ENCODE results near the gene CNKSR2. TPM values are rescaled to one million over a fixed set of nuclear protein-coding genes. Genes with fewer than 3 reads are reported as not detected.

CNKSR2 gene
- total RNA-seq, 1 donor from 2014 or later = 4.6 TPM

- TF ChIP-seq, protein P1, sequence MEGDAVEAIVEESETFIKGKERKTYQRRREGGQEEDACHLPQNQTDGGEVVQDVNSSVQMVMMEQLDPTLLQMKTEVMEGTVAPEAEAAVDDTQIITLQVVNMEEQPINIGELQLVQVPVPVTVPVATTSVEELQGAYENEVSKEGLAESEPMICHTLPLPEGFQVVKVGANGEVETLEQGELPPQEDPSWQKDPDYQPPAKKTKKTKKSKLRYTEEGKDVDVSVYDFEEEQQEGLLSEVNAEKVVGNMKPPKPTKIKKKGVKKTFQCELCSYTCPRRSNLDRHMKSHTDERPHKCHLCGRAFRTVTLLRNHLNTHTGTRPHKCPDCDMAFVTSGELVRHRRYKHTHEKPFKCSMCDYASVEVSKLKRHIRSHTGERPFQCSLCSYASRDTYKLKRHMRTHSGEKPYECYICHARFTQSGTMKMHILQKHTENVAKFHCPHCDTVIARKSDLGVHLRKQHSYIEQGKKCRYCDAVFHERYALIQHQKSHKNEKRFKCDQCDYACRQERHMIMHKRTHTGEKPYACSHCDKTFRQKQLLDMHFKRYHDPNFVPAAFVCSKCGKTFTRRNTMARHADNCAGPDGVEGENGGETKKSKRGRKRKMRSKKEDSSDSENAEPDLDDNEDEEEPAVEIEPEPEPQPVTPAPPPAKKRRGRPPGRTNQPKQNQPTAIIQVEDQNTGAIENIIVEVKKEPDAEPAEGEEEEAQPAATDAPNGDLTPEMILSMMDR (IDR thresholded peaks at IDR 0.05) = no peak
- peaks cover 10% of the 10 kb centered on the region for H3K27me3 ChIP-seq (ENCODE audit: low read depth)
- intact Hi-C loops (cut with DNase I) = no loop called here
- H3K4me3 ChIP-seq = no peak overlapping the region
- H3K4me1 ChIP-seq = no peaks in the 10 kb centered on the region
- H3K36me3 ChIP-seq = no peaks in the 10 kb centered on the region
- H3K27ac ChIP-seq = no peak overlapping the region
- H3K9me3 ChIP-seq = no peaks in the 10 kb centered on the region
- no peak for DNase-seq
- ATAC-seq = no peak
Measured at GRCh38 chrX:21661316-21661715, 287.1 kb downstream of the CNKSR2 start.

- ATAC-seq = no peak
- no peaks in the 10 kb centered on the region for H3K36me3 ChIP-seq
- peaks cover 4% of the 10 kb centered on the region for H3K27me3 ChIP-seq (ENCODE audit: low read depth)
- no peak overlapping the region for H3K4me3 ChIP-seq
- H3K4me1 ChIP-seq = no peaks in the 10 kb centered on the region
- TF ChIP-seq, protein P1 (IDR thresholded peaks at IDR 0.05) = no peak
- no peak for DNase-seq
- intact Hi-C loops (cut with DNase I) = no loop called here
- H3K27ac ChIP-seq = no peak overlapping the region
- no peaks in the 10 kb centered on the region for H3K9me3 ChIP-seq
Measured at GRCh38 chrX:21662761-21663160, 288.5 kb downstream of the CNKSR2 start.

- Histone ChIP-seq H3K27ac (no peak overlapping the region), H3K4me1 (no peaks in the 10 kb centered on the region), H3K27me3 (ENCODE audit: low read depth) (no peaks in the 10 kb centered on the region), H3K9me3 (no peaks in the 10 kb centered on the region), H3K4me3 (no peak overlapping the region), H3K36me3 (no peaks in the 10 kb centered on the region)
- intact Hi-C loops (cut with DNase I) = no loop called here
- DNase-seq (no peak), ATAC-seq (no peak)
- TF ChIP-seq, protein P1 (IDR thresholded peaks at IDR 0.05) = no peak
Measured at GRCh38 chrX:21666252-21666651, 292.0 kb downstream of the CNKSR2 start.

DNA sequence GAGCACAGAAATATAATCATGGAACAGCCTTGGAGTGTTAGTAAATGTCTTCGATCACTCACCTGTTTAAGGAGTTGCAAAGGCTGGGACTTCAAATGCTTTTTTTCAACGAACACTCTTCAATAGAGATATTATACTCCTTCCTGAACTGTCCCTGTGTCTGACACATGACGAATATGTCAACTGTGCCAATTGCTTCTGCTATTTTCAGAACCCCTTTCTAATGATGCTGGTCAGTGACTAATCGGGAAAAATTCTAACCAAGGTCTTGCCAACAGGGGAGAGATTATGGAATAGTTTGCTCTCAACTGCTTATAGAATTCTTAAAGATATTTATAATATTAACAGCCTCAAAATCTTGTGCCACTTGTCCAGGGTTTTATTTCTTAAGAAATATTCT lies 292.5 kb downstream of the CNKSR2 start:
- intact Hi-C loops (cut with DNase I) = no loop called here
- DNase-seq = no peak
- no peaks in the 10 kb centered on the region for H3K9me3 ChIP-seq
- ATAC-seq = no peak
- no peaks in the 10 kb centered on the region for H3K4me1 ChIP-seq
- H3K27me3 ChIP-seq (ENCODE audit: low read depth) = no peaks in the 10 kb centered on the region
- no peak overlapping the region for H3K4me3 ChIP-seq
- H3K27ac ChIP-seq = no peak overlapping the region
- TF ChIP-seq, protein P1 (IDR thresholded peaks at IDR 0.05) = no peak
- no peaks in the 10 kb centered on the region for H3K36me3 ChIP-seq

DNA sequence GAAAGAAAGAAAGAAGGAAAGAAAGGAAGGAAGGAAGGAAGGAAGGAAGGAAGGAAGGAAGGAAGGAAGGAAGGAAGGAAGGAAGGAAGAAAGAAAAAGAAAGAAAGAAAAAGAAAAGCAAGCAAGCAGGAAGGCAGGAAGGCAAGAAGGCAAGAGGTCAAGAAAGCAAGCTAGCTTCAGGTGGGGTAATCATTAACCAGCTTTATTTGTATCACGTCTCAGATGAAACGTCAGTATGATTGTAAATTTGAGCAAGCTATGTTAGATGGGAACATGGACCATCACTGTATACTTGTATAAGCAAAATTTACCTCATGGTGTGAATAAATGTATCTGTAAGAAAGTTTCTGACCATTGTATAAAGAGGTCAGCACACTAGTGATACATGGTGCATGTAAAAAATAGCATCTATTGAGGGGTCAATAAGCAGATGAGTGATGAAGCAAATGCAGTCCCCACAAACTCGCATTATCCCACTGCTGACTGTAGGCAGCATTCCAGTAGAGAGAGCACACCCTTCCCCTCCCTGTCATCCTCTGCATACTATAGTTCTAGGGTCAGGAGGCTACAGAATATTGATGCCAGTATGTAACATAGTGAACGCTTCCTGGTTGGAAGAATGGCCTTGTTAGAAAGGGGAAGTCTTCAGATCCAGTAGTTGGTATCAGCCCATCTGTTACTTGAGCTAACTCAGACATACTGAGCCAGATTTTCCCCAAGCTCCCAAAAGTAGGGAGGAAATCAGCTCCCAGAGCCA lies 300.4 kb downstream of the CNKSR2 start:
- Histone ChIP-seq H3K27me3 (ENCODE audit: low read depth) (no peaks in the 10 kb centered on the region), H3K36me3 (no peaks in the 10 kb centered on the region), H3K4me3 (no peak overlapping the region), H3K4me1 (no peaks in the 10 kb centered on the region), H3K27ac (no peak overlapping the region), H3K9me3 (no peaks in the 10 kb centered on the region)
- intact Hi-C loops (cut with DNase I) = no loop called here
- ATAC-seq (no peak), DNase-seq (no peak)
- TF ChIP-seq, protein P1 (IDR thresholded peaks at IDR 0.05) = no peak
